Stimulated activated CD4-positive, alpha-beta T cell treated with anti-CD3 and anti-CD28 coated beads, Interleukin-1b, Interleukin-23, amount 100 ng/mL, for 4 hours (primary cell): ENCODE measurements around the gene SAPCD1.
"Not testable (repeated sequence)": the region's sequence is repeated elsewhere in the genome, so short reads cannot be mapped to it uniquely, and the experiment has no call there.

Experiments used
- DNase-seq, 2 donors: peaks; one replicate each; pipeline ENCODE4 v3.0.0-alpha.2; 2020; ENCODE audit warnings: low read depth in 2 of 2

Gene SAPCD1

GRCh38 chr6:31777667-31778050, 15.2 kb downstream of the SAPCD1 start:
- DNase-seq: no peak

GRCh38 chr6:31778193-31778592, 15.7 kb downstream of the SAPCD1 start:
- no peak for DNase-seq

GRCh38 chr6:31778999-31779885, 16.8 kb downstream of the SAPCD1 start:
- DNase-seq: no peak

GRCh38 chr6:31779908-31780307, 17.5 kb downstream of the SAPCD1 start:
- no peak for DNase-seq

- no peak for DNase-seq
Observed at GRCh38 chr6:31780507-31781243, 18.2 kb downstream of the SAPCD1 start.

GRCh38 chr6:31781244-31782125, 19.0 kb downstream of the SAPCD1 start:
- DNase-seq: no peak

GRCh38 chr6:31782126-31782855, 19.8 kb downstream of the SAPCD1 start:
- no peak for DNase-seq

- no peak for DNase-seq
Observed at GRCh38 chr6:31784098-31784925, 21.9 kb downstream of the SAPCD1 start.

GRCh38 chr6:31785475-31785874, 23.0 kb downstream of the SAPCD1 start:
- no peak for DNase-seq

- no peak for DNase-seq
Observed at GRCh38 chr6:31791324-31792089, 29.1 kb downstream of the SAPCD1 start.

GRCh38 chr6:31792090-31792374, 29.6 kb downstream of the SAPCD1 start:
- DNase-seq: no peak

- no peak for DNase-seq
Observed at GRCh38 chr6:31792761-31793171, 30.3 kb downstream of the SAPCD1 start.

GRCh38 chr6:31793927-31794245, 31.4 kb downstream of the SAPCD1 start:
- DNase-seq: not testable (repeated sequence)

GRCh38 chr6:31794294-31794865, 31.9 kb downstream of the SAPCD1 start:
- DNase-seq: no peak

- peak in 1 of 2 donors; percentile 42 for DNase-seq
Observed at GRCh38 chr6:31794866-31795615, 32.6 kb downstream of the SAPCD1 start.

GRCh38 chr6:31795616-31796298, 33.3 kb downstream of the SAPCD1 start, which contains the start of gene VARS1:
TSS of gene VARS1 (minus strand) at chr6:31795752. CDS start at chr6:31795217, 535 bp downstream.
- peak; percentile 65 to 80 for DNase-seq

GRCh38 chr6:31796993-31797385, 34.5 kb downstream of the SAPCD1 start:
- DNase-seq: no peak

- DNase-seq: no peak
Observed at GRCh38 chr6:31797588-31797987, 35.1 kb downstream of the SAPCD1 start.
